Raji (cell line): Measurements from ENCODE around the gene OR6C2.

Source experiments
- POLR2A ChIP-seq: IDR thresholded peaks from 2 replicates; pipeline ENCODE4 v1.6.1; 2011; ENCODE audit warnings: low read depth, low read length, control low read depth; ENCODE audit not compliant: insufficient read depth

Gene OR6C2

DNA sequence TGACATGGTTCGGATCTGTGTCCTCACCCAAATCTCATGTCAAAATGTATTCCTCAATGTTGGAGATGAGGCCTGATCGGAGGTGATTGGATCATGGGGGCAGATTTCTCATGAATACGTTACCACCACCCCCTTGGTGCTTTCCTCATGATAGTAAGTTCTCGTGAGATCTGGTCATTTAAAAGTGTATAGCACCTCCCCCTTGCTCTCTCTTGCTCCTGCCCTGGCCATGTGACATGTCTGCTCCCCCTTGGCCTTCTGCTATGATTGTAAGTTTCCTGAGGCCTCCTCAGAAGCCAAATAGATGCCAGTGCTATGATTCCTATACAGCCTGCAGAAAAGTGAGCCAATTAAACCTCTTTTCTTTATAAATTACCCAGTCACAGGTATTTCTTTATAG, 55.4 kb downstream of the OR6C2 start:
- no peak for TF ChIP-seq POLR2A

DNA sequence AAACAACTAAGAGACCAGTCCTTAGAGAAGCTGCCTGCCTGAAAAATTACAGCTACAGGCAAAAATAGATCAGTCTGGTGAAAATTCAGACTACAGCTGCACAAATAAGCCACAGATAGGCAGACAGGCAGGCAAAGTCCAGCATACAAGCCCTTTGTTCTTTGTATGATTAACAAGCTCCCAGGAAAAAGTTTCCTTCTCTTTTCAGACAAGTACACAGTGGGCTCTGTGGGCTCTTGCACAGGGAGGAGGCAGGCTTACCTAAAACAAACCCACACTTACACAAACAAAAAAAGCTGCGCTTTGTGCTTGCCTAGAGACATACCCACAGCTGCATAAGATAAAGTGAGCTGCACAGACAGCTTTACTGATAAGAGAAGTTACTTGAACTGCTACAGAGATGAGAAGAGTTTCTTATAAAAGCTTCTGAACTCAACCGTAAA, 56.0 kb downstream of the OR6C2 start:
- TF ChIP-seq POLR2A, result no peak

DNA sequence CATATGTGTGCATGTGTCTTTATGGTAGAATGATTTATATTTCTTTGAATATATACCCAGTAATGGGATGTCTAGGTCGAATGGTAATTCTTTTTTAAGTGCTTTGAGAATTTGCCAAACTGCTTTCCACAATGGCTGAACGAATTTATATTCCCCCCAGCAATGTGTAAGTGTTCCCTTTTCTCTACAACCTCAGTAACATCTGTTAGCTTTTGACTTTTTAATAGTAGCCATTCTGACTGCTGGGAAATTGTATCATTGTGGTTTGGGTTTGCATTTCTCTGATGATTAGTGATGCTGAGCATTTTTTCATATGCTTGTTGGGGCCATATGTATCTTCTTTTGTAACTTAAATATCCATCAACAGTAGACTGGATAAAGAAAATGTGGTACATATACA, 57.7 kb downstream of the OR6C2 start:
- TF ChIP-seq POLR2A, result no peak
